Testis (tissue), 3 donors: ENCODE results near the gene GTF2F1. TPM values are rescaled to one million over a fixed set of nuclear protein-coding genes. Genes with fewer than 3 reads are reported as not detected.

Source experiments
- DNase-seq: peaks from one replicate; pipeline ENCODE4 v3.0.0-alpha.2; 2019
- H3K27ac ChIP-seq, 2 donors: fragments of 200-600 bp; sonication (generic); one replicate each; pipeline ENCODE4 v1.5.1; 2019
- H3K27me3 ChIP-seq: fragments of 200-600 bp; sonication (generic); one replicate; pipeline ENCODE4 v1.5.1; 2019
- H3K36me3 ChIP-seq: fragments of 200-600 bp; sonication (generic); one replicate; pipeline ENCODE4 v1.5.1; 2017; ENCODE audit warnings: low read depth; ENCODE audit errors: missing control alignments
- H3K4me1 ChIP-seq: fragments of 200-600 bp; sonication (generic); one replicate; pipeline ENCODE4 v1.5.1; 2019
- H3K4me3 ChIP-seq, 2 donors: fragments of 200-600 bp; sonication (generic); one replicate each; pipeline ENCODE4 v1.5.1; 2017 to 2019
- H3K9me3 ChIP-seq: fragments of 200-600 bp; sonication (generic); one replicate; pipeline ENCODE4 v1.5.1; 2017
- CTCF ChIP-seq, 3 experiments: fragments of 450-650 bp in 2 of 3; fragments of 200-600 bp in 1 of 3; sonication (generic) in 1 of 3; IDR thresholded peaks; one replicate each; pipeline ENCODE4 v1.5.1; 2016 to 2019; ENCODE audit warnings: antibody characterized with exemption in 3 of 3, mild to moderate bottlenecking in 2 of 3, moderate library complexity in 1 of 3
- POLR2A ChIP-seq: fragments of 450-650 bp; IDR thresholded peaks from one replicate; pipeline ENCODE4 v1.6.1; 2017; ENCODE audit warnings: antibody characterized with exemption, mild to moderate bottlenecking, moderate library complexity
- WGBS, 2 donors: methylation state at CpG; one replicate each; pipeline ENCODE4 v1.1.5; 2018; 5-methylcytosine and 5-hydroxymethylcytosine counted together
- intact Hi-C: fragments of 100-400 bp; cut with DNase I; formaldehyde crosslinking; loops from one replicate; pipeline ENCODE4 v1.15.1; 2023; ENCODE audit warnings: low total_unique reads
- polyA plus RNA-seq: library from polyadenylated mRNA; stranded (reverse); fragments of 350-450 nt; fragmentation: Illumina TruSeq; extraction: RNeasy Lipid Tissue Mini Kit (QIAGEN cat#74804); gene quantifications from one replicate; pipeline ENCODE4 v1.2.3, GENCODE V29; 2014; ENCODE audit warnings: low read depth, low replicate concordance; ENCODE audit not compliant: insufficient read depth
- total RNA-seq, 2 donors: library from RNA; depleted of rRNA; stranded (reverse); fragments of >200 nt; gene quantifications; one replicate each; pipeline ENCODE4 v1.2.3, GENCODE V29; 2016

GTF2F1 gene
- total and polyA plus RNA-seq, 3 donors from 2014 or later: 78.1 to 122 (median 81.1) TPM

GRCh38 chr19:6393983-6394412 lies 1.0 kb upstream of the GTF2F1 start:
- no peaks in the 10 kb centered on the region for H3K36me3 ChIP-seq
- no peak for TF ChIP-seq CTCF (IDR thresholded peaks at IDR 0.05)
- no peak for TF ChIP-seq POLR2A
- WGBS, 2 donors: 15 to 21% methylated on average over 14 of the region's 14 CpGs
- peaks cover 7% of the 10 kb centered on the region for H3K4me1 ChIP-seq
- H3K27ac ChIP-seq: peak overlapping the region; percentile 95
- no peaks in the 10 kb centered on the region for H3K9me3 ChIP-seq
- no peaks in the 10 kb centered on the region for H3K27me3 ChIP-seq
- H3K4me3 ChIP-seq: peak overlapping the region; percentile 75 to 97
- no peak for DNase-seq
- intact Hi-C loops: loop anchor here (5.0 kb wide), 1 partner anchor 33 kb away; no protein-coding TSS in a partner anchor

- H3K4me1 ChIP-seq: peaks cover 7% of the 10 kb centered on the region
- H3K4me3 ChIP-seq: peak overlapping the region; percentile 75 to 97
- DNase-seq: no peak
- H3K27me3 ChIP-seq: no peaks in the 10 kb centered on the region
- peak overlapping the region; percentile 95 for H3K27ac ChIP-seq
- TF ChIP-seq CTCF (IDR thresholded peaks at IDR 0.05) (no peak), POLR2A (no peak)
- WGBS, 2 donors: 7% methylated on average over 20 to 26 of the region's 30 CpGs
- intact Hi-C loops: loop anchor here (5.0 kb wide), 1 partner anchor 35 kb away; no protein-coding TSS in a partner anchor
- no peaks in the 10 kb centered on the region for H3K36me3 ChIP-seq
- no peaks in the 10 kb centered on the region for H3K9me3 ChIP-seq
Measured at GRCh38 chr19:6392221-6393073, 517 bp downstream of the GTF2F1 start.

- intact Hi-C loops: no loop called here
- H3K4me3 ChIP-seq: no peak overlapping the region
- 94 to 96% methylated on average over 12 to 19 of the region's 19 CpGs for WGBS, 2 donors
Measured at GRCh38 chr19:6387372-6387771, 5.6 kb downstream of the GTF2F1 start.

GRCh38 chr19:6384381-6384780 lies 8.6 kb downstream of the GTF2F1 start:
- no peaks in the 10 kb centered on the region for H3K4me1 ChIP-seq
- no peaks in the 10 kb centered on the region for H3K36me3 ChIP-seq
- intact Hi-C loops: no loop called here
- WGBS, 2 donors: 85 to 89% methylated on average over 4 of the region's 4 CpGs
- H3K4me3 ChIP-seq: no peak overlapping the region
- H3K27me3 ChIP-seq: no peaks in the 10 kb centered on the region
- H3K27ac ChIP-seq: no peak overlapping the region
- DNase-seq: no peak
- no peaks in the 10 kb centered on the region for H3K9me3 ChIP-seq
- TF ChIP-seq CTCF (IDR thresholded peaks at IDR 0.05) (no peak), POLR2A (no peak)

More at GRCh38 chr19:6387372-6387771, 5.6 kb downstream of the GTF2F1 start:
- no peaks in the 10 kb centered on the region for H3K4me1 ChIP-seq
- DNase-seq: no peak
- no peaks in the 10 kb centered on the region for H3K27me3 ChIP-seq
- H3K9me3 ChIP-seq: no peaks in the 10 kb centered on the region
- TF ChIP-seq CTCF (IDR thresholded peaks at IDR 0.05) (no peak), POLR2A (no peak)
- H3K27ac ChIP-seq: no peak overlapping the region
- H3K36me3 ChIP-seq: no peaks in the 10 kb centered on the region
